ENCODE measurements around the gene SLC16A8. TPM values are rescaled to one million over a fixed set of nuclear protein-coding genes. Genes with fewer than 3 reads are reported as not detected.

The SLC16A8 gene
- total RNA-seq, 1 donor from 2014 or later = 1.0 TPM

DNA sequence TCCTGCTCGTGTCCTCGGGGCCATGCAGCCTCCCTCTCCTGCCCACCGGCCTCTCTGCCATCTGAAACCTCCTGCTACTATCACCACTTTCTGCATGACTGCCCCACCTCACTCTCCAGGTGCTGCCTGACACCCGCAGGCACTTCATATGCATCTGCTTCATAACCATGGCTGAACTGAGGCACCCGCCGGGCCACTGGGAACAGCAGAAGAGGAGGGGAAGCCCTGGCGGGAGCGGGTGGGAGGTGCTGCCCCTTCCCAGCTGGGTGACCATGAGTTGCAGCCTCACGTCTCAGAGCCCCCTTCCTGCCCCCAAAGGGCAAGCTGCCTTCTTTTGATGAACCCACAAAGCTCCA, 48.5 kb downstream of the SLC16A8 start:
- no peaks in the 10 kb centered on the region for H3K9me3 ChIP-seq (ENCODE audit: control insufficient read depth in 3 of 3, low read length in 3 of 3)
- H3K9ac ChIP-seq (ENCODE audit: low read depth in 1 of 3, low read length in 3 of 3) = no peak overlapping the region
- no peaks in the 10 kb centered on the region for H3K36me3 ChIP-seq (ENCODE audit: control insufficient read depth in 3 of 3, insufficient read depth in 3 of 3, low read length in 3 of 3)
- peaks cover 0 to 4% (median 0%) of the 10 kb centered on the region in 3 donors for H3K27me3 ChIP-seq (ENCODE audit: control insufficient read depth in 3 of 3, insufficient read depth in 3 of 3, low read length in 3 of 3)
- no peak overlapping the region for H3K27ac ChIP-seq (ENCODE audit: low read depth, low read length)
- no peak overlapping the region for H3K4me3 ChIP-seq (ENCODE audit: low read length in 3 of 3)
- H3K4me1 ChIP-seq (ENCODE audit: control insufficient read depth in 3 of 3, insufficient read depth in 3 of 3, low read length in 3 of 3) = peaks cover 19 to 26% (median 22%) of the 10 kb centered on the region in 3 donors

DNA sequence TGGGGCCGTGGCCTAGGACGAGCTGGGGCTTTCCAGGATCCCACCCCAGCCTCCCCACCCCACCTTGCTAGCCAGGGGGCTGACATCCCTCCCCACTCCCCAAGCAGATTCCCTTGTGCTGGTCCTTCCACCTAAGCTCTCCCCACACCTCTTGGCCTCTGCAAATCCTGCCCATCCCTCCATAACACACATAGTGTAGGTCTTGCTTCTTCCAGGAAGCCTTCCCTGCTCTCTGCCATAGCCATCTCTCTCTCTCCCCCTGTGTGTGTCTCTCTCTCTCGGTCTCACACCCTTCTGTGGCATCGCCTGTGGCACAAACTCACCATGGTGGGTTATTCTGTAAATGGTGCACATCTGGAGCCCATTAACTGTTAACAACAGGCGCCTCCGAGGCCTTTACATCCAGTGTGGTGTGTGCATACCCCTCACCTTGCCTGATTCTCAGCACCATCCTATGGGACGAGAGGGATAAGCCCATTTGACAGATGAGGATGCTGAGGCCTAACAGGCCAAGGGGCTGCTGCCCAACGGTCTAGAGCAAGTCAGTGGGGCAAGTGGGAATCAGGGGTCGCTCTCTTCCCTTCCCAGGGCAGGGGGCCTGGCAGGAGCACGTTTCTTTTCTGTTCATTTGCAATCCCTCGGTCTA, 49.0 kb downstream of the SLC16A8 start:
- no peak overlapping the region for H3K9ac ChIP-seq (ENCODE audit: low read depth in 1 of 3, low read length in 3 of 3)
- H3K36me3 ChIP-seq (ENCODE audit: control insufficient read depth in 3 of 3, insufficient read depth in 3 of 3, low read length in 3 of 3) = no peaks in the 10 kb centered on the region
- no peaks in the 10 kb centered on the region for H3K9me3 ChIP-seq (ENCODE audit: control insufficient read depth in 3 of 3, low read length in 3 of 3)
- H3K4me3 ChIP-seq (ENCODE audit: low read length in 3 of 3) = no peak overlapping the region
- H3K27ac ChIP-seq (ENCODE audit: low read depth, low read length) = peak overlapping the region; percentile 32
- H3K4me1 ChIP-seq (ENCODE audit: control insufficient read depth in 3 of 3, insufficient read depth in 3 of 3, low read length in 3 of 3) = peaks cover 19 to 26% (median 25%) of the 10 kb centered on the region in 3 donors
- peaks cover 0 to 4% (median 0%) of the 10 kb centered on the region in 3 donors for H3K27me3 ChIP-seq (ENCODE audit: control insufficient read depth in 3 of 3, insufficient read depth in 3 of 3, low read length in 3 of 3)

DNA sequence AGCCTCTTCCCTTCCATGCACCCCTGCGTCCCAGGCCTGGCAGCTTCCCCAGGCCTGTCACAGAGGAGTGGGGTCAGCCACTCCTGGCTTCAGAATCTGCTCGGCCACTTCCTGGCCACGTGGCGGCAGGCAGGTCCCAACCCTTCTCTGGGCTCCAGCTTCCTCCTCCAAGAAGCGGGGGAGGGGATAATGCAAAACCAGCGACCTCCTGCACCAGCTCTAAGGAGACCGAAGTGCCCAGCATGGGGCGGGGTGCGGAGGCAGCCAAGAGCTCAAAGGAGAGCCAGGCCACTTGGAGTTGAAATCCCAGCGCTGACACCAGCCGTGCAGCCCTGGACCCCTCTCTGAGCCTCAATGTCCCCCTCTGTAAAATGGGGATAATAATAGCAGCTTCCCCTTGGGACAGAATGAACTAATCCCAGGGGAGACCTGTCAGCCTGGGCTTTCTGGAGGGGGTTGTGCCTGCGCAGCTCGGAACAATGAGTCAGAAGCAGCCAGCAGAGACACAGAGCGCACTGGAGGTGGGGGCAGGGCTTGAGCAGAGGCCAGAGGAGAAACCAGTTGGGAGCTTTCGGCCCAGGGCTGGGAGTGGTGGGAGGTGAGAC, 49.6 kb downstream of the SLC16A8 start:
- H3K36me3 ChIP-seq (ENCODE audit: control insufficient read depth in 3 of 3, insufficient read depth in 3 of 3, low read length in 3 of 3) = no peaks in the 10 kb centered on the region
- H3K4me1 ChIP-seq (ENCODE audit: control insufficient read depth in 3 of 3, insufficient read depth in 3 of 3, low read length in 3 of 3) = peaks cover 14 to 24% (median 23%) of the 10 kb centered on the region in 3 donors
- no peaks in the 10 kb centered on the region for H3K9me3 ChIP-seq (ENCODE audit: control insufficient read depth in 3 of 3, low read length in 3 of 3)
- H3K27ac ChIP-seq (ENCODE audit: low read depth, low read length) = peak overlapping the region; percentile 32
- H3K9ac ChIP-seq (ENCODE audit: low read depth in 1 of 3, low read length in 3 of 3) = no peak overlapping the region
- no peak overlapping the region for H3K4me3 ChIP-seq (ENCODE audit: low read length in 3 of 3)
- peaks cover 0 to 4% (median 0%) of the 10 kb centered on the region in 3 donors for H3K27me3 ChIP-seq (ENCODE audit: control insufficient read depth in 3 of 3, insufficient read depth in 3 of 3, low read length in 3 of 3)

- Histone ChIP-seq H3K4me3 (ENCODE audit: low read length in 3 of 3) (no peak overlapping the region), H3K9me3 (ENCODE audit: control insufficient read depth in 3 of 3, low read length in 3 of 3) (no peaks in the 10 kb centered on the region), H3K4me1 (ENCODE audit: control insufficient read depth in 3 of 3, insufficient read depth in 3 of 3, low read length in 3 of 3) (peaks cover 14 to 20% (median 20%) of the 10 kb centered on the region in 3 donors), H3K27me3 (ENCODE audit: control insufficient read depth in 3 of 3, insufficient read depth in 3 of 3, low read length in 3 of 3) (no peaks in the 10 kb centered on the region), H3K9ac (ENCODE audit: low read depth in 1 of 3, low read length in 3 of 3) (no peak overlapping the region), H3K27ac (ENCODE audit: low read depth, low read length) (peak overlapping the region; percentile 32), H3K36me3 (ENCODE audit: control insufficient read depth in 3 of 3, insufficient read depth in 3 of 3, low read length in 3 of 3) (no peaks in the 10 kb centered on the region)
These were observed 50.3 kb downstream of the SLC16A8 start for GRCh38 chr22:38033522-38034277.

- Histone ChIP-seq H3K4me1 (ENCODE audit: control insufficient read depth in 3 of 3, insufficient read depth in 3 of 3, low read length in 3 of 3) (peaks cover 20 to 21% (median 20%) of the 10 kb centered on the region in 3 donors), H3K9me3 (ENCODE audit: control insufficient read depth in 3 of 3, low read length in 3 of 3) (no peaks in the 10 kb centered on the region), H3K36me3 (ENCODE audit: control insufficient read depth in 3 of 3, insufficient read depth in 3 of 3, low read length in 3 of 3) (no peaks in the 10 kb centered on the region), H3K27me3 (ENCODE audit: control insufficient read depth in 3 of 3, insufficient read depth in 3 of 3, low read length in 3 of 3) (no peaks in the 10 kb centered on the region), H3K27ac (ENCODE audit: low read depth, low read length) (no peak overlapping the region), H3K9ac (ENCODE audit: low read depth in 1 of 3, low read length in 3 of 3) (peak overlapping the region in 1 of 3 donors; percentile 33), H3K4me3 (ENCODE audit: low read length in 3 of 3) (no peak overlapping the region)
These were observed 51.1 kb downstream of the SLC16A8 start for GRCh38 chr22:38032681-38033521.

DNA sequence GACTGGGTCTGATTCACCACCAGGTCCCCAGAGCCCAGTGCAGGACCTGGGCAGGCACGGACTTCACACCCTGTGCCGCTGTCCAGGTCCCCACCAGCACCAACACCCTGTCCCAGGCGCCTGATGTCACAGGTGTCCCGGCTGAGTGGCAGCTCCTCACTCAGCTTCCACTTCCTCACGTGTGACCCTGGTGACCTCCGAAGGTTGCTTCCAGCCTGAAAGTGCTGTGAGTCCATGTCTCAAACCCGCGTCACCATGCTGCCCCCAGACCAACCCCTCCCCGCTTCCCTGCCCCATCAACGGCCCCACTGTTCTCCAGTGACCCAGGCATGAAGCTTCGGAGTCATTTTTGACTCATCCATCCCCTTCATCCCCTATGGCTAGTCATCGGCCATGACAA, 52.5 kb downstream of the SLC16A8 start:
- no peak overlapping the region for H3K27ac ChIP-seq (ENCODE audit: low read depth, low read length)
- no peaks in the 10 kb centered on the region for H3K27me3 ChIP-seq (ENCODE audit: control insufficient read depth in 3 of 3, insufficient read depth in 3 of 3, low read length in 3 of 3)
- H3K9me3 ChIP-seq (ENCODE audit: control insufficient read depth in 3 of 3, low read length in 3 of 3) = no peaks in the 10 kb centered on the region
- peaks cover 20 to 21% (median 20%) of the 10 kb centered on the region in 3 donors for H3K4me1 ChIP-seq (ENCODE audit: control insufficient read depth in 3 of 3, insufficient read depth in 3 of 3, low read length in 3 of 3)
- H3K36me3 ChIP-seq (ENCODE audit: control insufficient read depth in 3 of 3, insufficient read depth in 3 of 3, low read length in 3 of 3) = no peaks in the 10 kb centered on the region
- no peak overlapping the region for H3K4me3 ChIP-seq (ENCODE audit: low read length in 3 of 3)
- H3K9ac ChIP-seq (ENCODE audit: low read depth in 1 of 3, low read length in 3 of 3) = no peak overlapping the region

DNA sequence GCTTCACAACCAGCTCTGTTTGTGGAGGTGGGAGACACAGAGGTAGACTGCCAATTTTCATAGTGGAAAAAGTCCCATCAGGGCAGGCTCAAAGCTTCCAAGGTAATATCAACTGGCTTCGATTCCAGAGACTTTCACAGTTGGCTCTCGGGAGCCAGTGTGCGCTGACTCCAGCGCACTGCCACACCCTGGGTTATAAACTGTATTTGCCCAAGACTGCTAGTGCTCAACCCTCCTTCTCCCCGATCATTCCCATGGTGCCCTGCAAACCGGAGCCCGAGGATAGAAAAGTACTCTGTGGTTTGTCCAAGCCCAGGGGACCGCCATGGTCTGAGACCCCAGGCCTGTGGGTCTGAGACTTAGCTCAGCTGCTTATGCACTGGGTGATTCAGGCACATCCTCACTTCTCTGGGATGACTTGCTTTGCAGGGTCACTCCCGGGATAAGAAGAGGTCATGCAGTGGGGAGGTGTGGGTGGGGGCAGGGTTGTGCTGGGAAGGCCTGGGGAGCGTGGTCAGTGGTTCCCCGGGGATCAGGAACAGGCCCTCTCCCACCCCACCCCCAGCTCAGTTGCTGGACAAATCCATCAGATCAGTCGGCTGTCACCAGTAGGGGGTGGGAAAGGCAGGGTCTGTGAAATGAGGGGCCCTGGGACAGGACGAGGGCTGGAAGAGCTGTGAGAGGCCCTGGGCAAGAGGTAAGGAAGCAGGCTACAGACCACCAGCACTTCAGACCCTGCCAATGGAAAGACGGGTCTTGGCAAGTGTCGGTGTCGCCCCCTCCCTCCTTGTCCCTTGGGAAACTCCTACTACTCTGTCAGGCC, 53.5 kb downstream of the SLC16A8 start:
- Histone ChIP-seq H3K4me1 (ENCODE audit: control insufficient read depth in 3 of 3, insufficient read depth in 3 of 3, low read length in 3 of 3) (peaks cover 20 to 21% (median 20%) of the 10 kb centered on the region in 3 donors), H3K27ac (ENCODE audit: low read depth, low read length) (peak overlapping the region; percentile 22), H3K27me3 (ENCODE audit: control insufficient read depth in 3 of 3, insufficient read depth in 3 of 3, low read length in 3 of 3) (no peaks in the 10 kb centered on the region), H3K9me3 (ENCODE audit: control insufficient read depth in 3 of 3, low read length in 3 of 3) (no peaks in the 10 kb centered on the region), H3K9ac (ENCODE audit: low read depth in 1 of 3, low read length in 3 of 3) (peak overlapping the region in 1 of 3 donors; percentile 25), H3K4me3 (ENCODE audit: low read length in 3 of 3) (no peak overlapping the region), H3K36me3 (ENCODE audit: control insufficient read depth in 3 of 3, insufficient read depth in 3 of 3, low read length in 3 of 3) (no peaks in the 10 kb centered on the region)

- H3K27ac ChIP-seq (ENCODE audit: low read depth, low read length) = no peak overlapping the region
- no peak overlapping the region for H3K4me3 ChIP-seq (ENCODE audit: low read length in 3 of 3)
- peaks cover 19 to 21% (median 20%) of the 10 kb centered on the region in 3 donors for H3K4me1 ChIP-seq (ENCODE audit: control insufficient read depth in 3 of 3, insufficient read depth in 3 of 3, low read length in 3 of 3)
- no peaks in the 10 kb centered on the region for H3K9me3 ChIP-seq (ENCODE audit: control insufficient read depth in 3 of 3, low read length in 3 of 3)
- H3K36me3 ChIP-seq (ENCODE audit: control insufficient read depth in 3 of 3, insufficient read depth in 3 of 3, low read length in 3 of 3) = no peaks in the 10 kb centered on the region
- no peaks in the 10 kb centered on the region for H3K27me3 ChIP-seq (ENCODE audit: control insufficient read depth in 3 of 3, insufficient read depth in 3 of 3, low read length in 3 of 3)
- no peak overlapping the region for H3K9ac ChIP-seq (ENCODE audit: low read depth in 1 of 3, low read length in 3 of 3)
These were observed 54.1 kb downstream of the SLC16A8 start for GRCh38 chr22:38029901-38030300.

- Histone ChIP-seq H3K4me1 (ENCODE audit: control insufficient read depth in 3 of 3, insufficient read depth in 3 of 3, low read length in 3 of 3) (peaks cover 14 to 19% (median 18%) of the 10 kb centered on the region in 3 donors), H3K27me3 (ENCODE audit: control insufficient read depth in 3 of 3, insufficient read depth in 3 of 3, low read length in 3 of 3) (no peaks in the 10 kb centered on the region), H3K9me3 (ENCODE audit: control insufficient read depth in 3 of 3, low read length in 3 of 3) (no peaks in the 10 kb centered on the region), H3K4me3 (ENCODE audit: low read length in 3 of 3) (no peak overlapping the region), H3K27ac (ENCODE audit: low read depth, low read length) (no peak overlapping the region), H3K9ac (ENCODE audit: low read depth in 1 of 3, low read length in 3 of 3) (no peak overlapping the region), H3K36me3 (ENCODE audit: control insufficient read depth in 3 of 3, insufficient read depth in 3 of 3, low read length in 3 of 3) (no peaks in the 10 kb centered on the region)
These were observed 54.6 kb downstream of the SLC16A8 start for GRCh38 chr22:38029370-38029769.
